ENCODE data around the gene PRKAR1B.

GRCh38 chr7:756928-757560 lies 30.0 kb upstream of the PRKAR1B start:
- TF ChIP-seq CTCF (IDR thresholded peaks at IDR 0.05), result no peak
- no peak for TF ChIP-seq POLR2A (IDR thresholded peaks at IDR 0.05)
